ENCODE data around the gene CABLES2.

CABLES2 gene

DNA sequence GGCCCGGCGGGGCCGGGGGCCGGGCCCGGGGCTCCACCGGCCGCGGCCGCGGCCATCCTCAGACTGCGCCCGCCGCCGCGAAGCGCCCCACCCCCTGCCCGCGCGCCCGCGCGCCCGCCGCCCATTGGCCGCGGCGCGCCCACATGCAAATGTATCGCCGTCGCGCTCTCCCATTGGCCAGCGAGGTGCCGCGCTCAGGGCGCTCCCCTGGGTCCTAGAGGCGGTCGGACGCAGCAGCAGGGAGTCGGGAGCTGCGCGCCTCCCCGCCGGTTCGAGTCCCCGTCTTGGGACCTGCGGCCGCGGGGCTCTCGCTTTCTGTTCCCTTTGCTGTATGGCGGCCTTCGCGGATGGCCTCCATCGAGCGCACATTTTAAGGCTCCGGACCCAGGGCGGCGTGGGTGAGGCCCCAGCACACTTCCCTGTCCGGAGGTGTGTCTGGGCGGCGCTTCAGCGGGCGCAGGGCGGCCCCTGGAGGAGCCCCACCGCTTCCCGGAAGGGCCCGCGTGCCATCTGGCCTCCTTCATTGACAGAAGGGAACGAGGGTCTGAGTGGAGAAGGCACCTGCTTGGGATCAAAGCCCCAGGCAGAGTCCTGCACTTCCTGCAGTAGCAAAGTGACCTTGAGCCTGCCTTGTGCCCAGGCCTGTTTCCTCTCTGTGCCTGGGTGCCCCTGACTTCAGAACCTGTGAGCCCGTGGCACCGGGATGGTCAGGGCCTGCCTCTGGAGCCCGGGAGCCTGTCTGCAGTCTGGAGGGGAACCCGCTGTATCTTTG, at the start of gene CABLES2:
CABLES2 (minus strand) TSS at position 65 of the 772 bp plus-strand sequence; CDS start at position 56, 9 bp downstream.
- peak; percentile 95 for DNase-seq

DNA sequence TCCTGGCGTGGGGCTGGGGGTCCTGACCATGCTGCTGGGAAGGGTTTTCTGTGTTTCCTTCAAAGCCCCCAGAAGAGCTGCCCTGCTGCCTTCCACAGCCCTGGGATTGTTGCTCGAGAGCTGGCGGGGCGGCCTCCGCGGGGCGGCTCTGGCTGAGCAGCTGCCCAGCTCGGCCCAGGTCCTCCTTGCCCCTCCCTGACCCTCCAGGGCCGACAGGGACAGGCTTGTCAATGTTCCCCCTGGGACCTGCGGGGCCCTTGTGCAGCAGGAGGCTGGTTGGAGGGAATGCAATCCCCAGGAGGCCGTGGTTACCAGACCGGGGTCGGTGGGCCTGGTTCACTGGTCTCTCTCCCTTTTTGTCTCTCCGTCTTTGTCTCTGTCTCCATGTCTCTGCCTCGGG, 48.8 kb upstream of the CABLES2 start:
- DNase-seq, result no peak

DNA sequence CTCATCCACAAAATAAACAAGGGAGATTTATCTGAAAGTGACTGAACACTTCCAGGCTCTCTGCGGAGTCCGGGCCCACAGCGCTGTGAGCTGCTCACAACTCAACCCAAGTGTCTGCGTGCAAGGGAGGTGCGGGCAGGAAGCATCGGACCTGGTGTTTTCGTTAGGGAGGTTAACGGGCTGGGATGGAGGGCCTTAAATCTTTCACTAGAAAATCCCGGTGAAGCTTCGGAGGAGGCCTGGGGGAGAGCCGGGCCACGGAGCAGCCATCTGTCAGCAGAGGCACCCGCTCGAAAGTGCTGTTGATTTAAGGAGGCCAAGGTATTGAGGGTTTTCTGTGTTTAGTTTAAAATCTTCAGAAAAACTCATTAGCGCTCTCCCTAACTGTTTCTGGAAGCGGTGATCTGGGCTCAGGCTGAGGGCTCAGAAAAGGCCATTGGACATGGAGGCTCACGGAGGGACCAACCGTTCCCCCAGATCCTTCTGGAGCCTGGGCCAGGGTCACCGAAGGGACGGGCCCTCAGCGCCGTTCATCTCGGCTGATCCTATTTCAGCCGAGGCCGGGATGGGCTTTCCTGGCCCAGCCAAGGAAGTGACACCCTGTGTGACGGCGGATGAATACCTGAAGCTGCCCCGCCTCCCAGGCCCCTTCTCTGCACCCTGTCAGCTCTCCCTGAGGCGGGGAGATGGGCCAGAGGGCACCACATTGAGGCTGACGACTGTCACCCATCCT, 48.0 kb upstream of the CABLES2 start:
- no peak for DNase-seq

DNA sequence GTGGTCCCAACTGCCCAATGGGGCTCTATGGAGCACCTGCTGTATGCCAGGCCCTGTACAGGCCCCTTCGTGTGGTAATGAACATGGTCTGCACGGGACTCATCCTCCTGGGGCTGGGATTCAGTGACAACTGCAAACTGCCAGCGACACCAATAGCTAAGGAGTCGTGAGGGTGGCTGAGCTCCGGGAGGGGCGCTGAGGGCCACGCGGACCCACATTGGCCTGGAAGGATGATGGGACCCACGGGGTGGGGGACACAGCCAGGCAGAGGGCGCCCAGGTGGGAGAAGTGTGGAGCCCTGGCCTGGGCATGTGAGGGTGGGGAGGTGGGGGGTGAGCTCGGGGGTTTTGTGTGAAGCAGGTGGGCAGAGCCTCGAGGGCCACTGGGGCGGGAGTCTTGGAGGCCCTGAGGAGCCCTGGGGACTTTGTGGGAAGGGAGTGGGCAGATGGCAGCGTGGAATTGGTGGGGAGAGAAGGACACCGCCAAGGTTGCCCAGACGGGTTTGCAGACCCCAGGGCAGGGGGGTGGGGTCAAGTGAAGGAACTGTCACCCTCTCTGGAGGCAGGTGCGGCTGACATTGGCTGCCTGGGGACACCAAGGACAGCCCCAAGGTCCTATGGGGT, 46.2 kb upstream of the CABLES2 start:
- DNase-seq, result no peak

- DNase-seq, result no peak
Observed at GRCh38 chr20:62452475-62453095, 45.5 kb upstream of the CABLES2 start.

DNA sequence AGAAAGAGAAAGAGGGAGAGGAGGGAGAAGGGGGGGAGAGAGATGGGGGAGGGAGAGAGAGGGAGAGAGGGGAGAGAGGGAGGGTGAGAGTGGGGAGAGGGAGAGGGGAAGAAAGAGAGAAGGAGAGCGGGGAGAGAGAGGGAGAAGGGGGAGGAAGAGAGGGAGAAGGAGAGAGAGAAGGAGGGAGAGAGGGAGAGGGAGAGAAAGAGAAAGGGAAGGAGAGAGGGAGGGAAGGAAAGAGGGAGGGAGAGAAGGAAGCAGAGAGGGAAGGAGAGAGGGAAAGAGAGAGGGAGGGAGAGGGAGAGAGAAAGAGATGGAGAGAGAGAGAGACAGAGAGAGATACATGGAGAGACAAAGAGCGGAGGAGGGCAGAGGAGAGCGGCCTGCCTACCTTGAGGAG, 44.9 kb upstream of the CABLES2 start:
- DNase-seq, result no peak

- DNase-seq, result no peak
Observed at GRCh38 chr20:62451156-62451767, 44.2 kb upstream of the CABLES2 start.

DNA sequence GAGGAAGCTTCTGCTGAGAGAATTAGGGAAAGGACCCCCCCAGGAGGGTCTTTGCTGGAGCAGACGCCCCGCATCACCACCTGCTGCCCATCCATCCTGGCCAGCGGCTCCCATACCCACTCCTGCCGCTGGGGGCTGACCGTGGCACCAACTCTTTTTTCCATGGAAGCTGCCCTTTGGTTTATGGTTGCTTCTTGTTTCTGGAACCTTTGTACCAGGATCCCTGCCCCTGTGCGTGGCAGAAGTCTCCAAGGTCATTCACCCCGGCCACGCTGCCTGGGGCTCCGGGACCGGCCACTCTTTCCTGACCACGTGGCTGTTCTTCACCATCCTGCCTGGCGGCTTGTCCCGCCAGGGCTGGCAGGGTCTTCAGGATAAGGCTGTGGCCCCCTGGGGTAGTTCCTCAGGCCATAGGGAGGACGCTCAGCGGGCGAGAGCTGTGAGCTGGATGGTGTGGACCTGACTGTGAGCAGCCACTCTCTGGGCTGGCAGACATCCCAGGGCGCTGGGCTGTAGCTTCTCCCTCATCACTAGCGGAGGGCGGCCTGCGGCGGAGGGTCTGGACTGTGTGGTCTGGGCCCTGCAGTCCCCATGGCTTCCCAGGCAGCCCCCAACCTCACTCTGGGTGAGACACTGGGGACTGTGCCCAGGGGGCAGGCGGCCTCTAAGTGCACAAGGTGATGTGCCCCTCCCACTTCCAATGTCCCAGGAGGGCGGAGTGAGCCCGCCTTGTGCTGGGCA, 43.0 kb upstream of the CABLES2 start:
- DNase-seq, result no peak

GRCh38 chr20:62448788-62449187, 41.7 kb upstream of the CABLES2 start:
- no peak for DNase-seq

DNA sequence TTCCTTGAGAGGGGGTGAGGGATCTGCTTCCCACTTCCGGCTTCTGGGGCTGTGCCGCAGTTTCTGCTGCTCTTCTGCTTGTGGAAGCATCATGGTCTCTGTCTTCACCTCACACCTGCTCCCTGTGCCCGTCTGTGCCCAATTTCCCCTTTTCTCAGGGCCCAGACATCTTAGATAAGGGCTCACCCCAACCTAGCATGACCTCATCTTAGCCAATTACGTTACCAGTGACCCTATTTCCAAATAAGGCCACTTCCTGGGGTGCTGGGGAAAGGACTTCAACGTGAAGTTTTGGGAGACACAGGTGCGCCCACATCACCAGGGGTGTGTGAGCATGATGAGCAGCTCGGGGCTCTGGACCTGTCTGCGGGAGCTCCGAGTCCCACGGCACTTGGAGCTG, 41.0 kb upstream of the CABLES2 start:
- DNase-seq, result no peak

- DNase-seq, result no peak
Observed at GRCh38 chr20:62446888-62447869, 40.1 kb upstream of the CABLES2 start.

- no peak for DNase-seq
Observed at GRCh38 chr20:62446481-62446880, 39.4 kb upstream of the CABLES2 start.

DNA sequence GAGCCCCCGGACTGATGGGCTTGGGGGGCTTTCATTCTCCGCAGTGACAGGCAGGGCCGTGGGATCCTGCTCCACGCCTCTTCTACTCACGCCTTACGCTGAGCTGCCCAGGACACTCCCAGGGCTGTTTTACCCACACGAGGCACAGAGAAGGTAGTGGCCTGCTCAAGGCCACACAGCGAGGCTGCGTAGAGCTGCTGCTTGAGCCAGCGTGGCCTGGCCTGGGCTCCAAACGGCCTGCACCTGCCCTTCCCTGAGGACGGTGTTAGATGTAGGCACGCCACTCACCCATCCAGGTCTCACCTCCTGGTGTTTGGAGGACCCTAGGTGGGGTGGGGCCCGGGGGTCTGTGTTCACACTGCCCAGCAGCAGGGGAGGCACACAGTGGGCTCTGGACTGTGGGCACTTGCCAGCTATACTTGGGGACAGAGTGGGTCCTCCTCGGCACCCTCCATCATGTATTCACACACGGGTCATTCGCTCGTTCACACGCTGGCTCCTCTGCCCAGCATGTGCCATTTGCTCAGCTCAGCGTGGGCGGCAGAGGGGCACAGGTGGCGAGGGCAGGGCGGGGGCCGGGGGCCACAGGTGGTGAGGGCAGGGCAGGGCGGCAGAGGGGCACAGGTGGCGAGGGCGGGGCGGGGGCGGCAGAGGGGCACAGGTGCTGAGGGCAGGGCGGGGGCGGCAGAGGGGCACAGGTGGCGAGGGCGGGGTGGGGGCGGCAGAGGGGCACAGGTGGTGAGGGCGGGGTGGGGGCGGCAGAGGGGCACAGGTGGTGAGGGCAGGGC, 38.7 kb upstream of the CABLES2 start:
- DNase-seq, result no peak

DNA sequence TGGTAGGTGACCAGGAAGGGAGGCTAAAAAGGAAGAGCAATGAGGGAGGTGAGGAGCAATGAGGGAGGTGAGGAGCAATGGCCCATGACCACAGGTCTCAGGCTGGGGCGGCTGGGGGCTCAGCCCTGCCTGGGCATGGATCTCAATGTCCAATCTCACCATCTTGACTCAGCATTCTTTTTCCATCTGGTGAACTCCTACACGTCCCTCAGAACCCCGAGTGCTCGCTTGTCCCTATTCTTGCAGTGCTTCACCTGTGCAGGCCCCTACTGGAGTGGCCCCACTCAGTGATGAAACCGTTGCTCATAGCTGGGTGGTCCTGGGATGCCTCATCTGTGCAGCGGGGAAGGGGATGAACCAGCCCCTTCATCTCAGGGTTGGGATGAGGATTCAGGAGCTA, 37.2 kb upstream of the CABLES2 start:
- no peak for DNase-seq

DNA sequence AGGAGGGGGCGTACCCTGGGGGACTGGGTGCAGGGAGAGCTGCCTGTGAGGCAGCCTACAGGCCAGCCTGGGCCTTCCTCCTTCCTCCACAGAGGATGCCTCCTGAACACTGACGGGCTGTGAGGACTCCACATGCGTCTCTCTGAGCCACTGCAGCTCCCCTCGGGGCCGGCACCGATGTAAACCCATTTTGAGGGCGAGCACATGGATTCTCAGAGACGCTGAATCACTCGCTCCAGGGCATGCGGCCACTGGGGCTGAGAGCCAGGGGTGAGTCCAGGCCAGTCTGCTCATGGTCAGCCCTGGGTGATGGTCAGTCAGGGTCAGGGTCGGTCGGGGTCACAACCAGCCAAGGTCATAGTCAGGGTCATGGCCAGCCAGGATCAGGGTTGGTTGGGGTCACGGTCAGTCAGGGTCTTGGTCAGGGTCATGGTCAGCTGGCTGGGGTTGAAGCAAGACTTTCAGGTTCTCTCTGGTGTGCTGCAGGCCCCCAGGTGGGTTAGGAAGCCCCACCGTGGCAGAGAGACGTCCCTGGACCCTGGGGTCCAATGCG, 35.0 kb upstream of the CABLES2 start:
- DNase-seq, result no peak

DNA sequence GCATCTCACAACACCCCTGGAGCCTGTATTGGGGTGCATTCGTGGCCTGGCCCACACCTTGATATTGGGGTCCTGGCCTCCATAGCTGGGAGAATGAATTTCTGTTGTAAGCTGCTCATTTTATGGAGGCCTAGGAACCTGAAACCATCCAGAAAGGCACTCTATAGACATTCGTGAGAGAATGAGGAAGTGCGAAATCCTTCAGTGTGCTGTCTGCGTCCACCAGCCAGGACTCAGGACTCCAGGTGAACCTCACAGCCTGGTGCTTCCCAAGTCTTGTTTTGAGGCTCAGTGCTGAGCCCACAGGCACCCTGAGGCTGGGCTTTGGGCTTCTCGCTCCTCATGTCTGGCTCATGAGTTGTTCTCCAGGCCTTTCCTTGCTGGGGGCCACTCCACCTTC, 32.1 kb upstream of the CABLES2 start:
- DNase-seq, result no peak

DNA sequence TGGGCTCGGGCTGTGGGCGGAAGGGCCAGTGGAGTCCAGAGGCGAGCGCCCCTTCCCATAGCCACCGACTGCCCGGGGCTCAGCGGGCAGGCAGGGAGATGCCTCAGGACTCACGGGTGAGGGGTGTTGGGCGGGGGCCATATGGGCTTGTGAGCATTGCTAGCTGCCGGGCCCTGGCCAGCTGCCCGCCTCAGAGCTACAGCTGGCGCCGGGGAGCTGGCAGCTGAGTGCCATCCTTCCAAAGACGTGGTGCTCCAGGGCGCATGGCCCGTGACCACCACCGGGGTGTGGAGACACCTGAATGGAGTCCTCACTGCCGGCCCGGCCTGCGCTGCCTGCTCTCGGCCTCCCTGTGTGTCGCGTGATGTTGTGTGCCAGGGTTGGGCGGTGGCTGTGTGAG, 30.8 kb upstream of the CABLES2 start:
- no peak for DNase-seq

GRCh38 chr20:62437496-62437895, 30.4 kb upstream of the CABLES2 start:
- no peak for DNase-seq

- DNase-seq, result no peak
Observed at GRCh38 chr20:62436692-62437091, 29.6 kb upstream of the CABLES2 start.
